Stomach smooth muscle (tissue), 2 donors: ENCODE results near the gene SEC23A.
"Not testable (repeated sequence)": the region's sequence is repeated elsewhere in the genome, so short reads cannot be mapped to it uniquely, and the experiment has no call there.

ENCODE experiments used
- H3K27ac ChIP-seq: one replicate; pipeline ENCODE4 v1.7.0; 2013; ENCODE audit warnings: mild to moderate bottlenecking, low read length, inconsistent platforms
- H3K27me3 ChIP-seq, 2 donors: one replicate each; pipeline ENCODE4 v1.7.0; 2013; ENCODE audit warnings: low read length in 2 of 2; ENCODE audit not compliant: insufficient read depth in 2 of 2, control insufficient read depth in 1 of 2
- H3K36me3 ChIP-seq, 2 donors: one replicate each; pipeline ENCODE4 v1.7.0; 2013; ENCODE audit warnings: low read length in 2 of 2; ENCODE audit not compliant: control insufficient read depth in 2 of 2, insufficient read depth in 2 of 2
- H3K4me1 ChIP-seq: one replicate; pipeline ENCODE4 v1.7.0; 2013; ENCODE audit warnings: low read length; ENCODE audit not compliant: control insufficient read depth, insufficient read depth
- H3K4me3 ChIP-seq, 2 donors: one replicate each; pipeline ENCODE4 v1.7.0; 2013; ENCODE audit warnings: low read length in 2 of 2
- H3K9ac ChIP-seq, 2 donors: one replicate each; pipeline ENCODE4 v1.7.0; 2013; ENCODE audit warnings: low read length in 2 of 2, mild to moderate bottlenecking in 1 of 2
- H3K9me3 ChIP-seq, 2 donors: one replicate each; pipeline ENCODE4 v1.7.0; 2013; ENCODE audit warnings: low read length in 2 of 2; ENCODE audit not compliant: control insufficient read depth in 2 of 2
- donor health status: healthy.
- donor health status: Pancreatic carcinoma.

SEC23A gene

GRCh38 chr14:39109893-39110715, 7.1 kb upstream of the SEC23A start:
- Histone ChIP-seq H3K4me1 (peaks cover 5% of the 10 kb centered on the region), H3K27me3 (no peaks in the 10 kb centered on the region), H3K36me3 (no peaks in the 10 kb centered on the region), H3K9me3 (no peaks in the 10 kb centered on the region), H3K4me3 (no peak overlapping the region), H3K9ac (no peak overlapping the region), H3K27ac (no peak overlapping the region)

DNA sequence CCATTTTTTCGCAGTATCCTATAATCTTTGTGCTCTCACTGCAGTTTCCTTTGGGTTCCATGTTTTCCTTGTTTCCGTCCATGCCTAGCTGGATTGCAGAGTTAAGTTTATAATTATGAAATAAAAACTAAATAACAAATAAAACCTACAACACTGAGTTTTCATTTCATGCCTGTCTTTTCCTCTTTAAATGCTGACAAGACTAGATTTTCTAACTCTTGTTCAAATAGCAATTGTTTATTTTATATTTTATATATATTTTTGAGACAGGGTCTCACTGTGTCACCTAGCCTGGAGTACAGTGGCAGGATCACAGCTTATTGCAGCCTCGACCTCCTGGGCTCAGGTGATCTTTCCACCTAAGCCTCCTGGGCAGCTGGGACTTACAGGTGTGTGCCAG, 5.8 kb upstream of the SEC23A start:
- Histone ChIP-seq H3K27me3 (no peaks in the 10 kb centered on the region), H3K4me1 (peaks cover 11% of the 10 kb centered on the region), H3K4me3 (no peak overlapping the region), H3K9ac (no peak overlapping the region), H3K36me3 (no peaks in the 10 kb centered on the region), H3K27ac (no peak overlapping the region), H3K9me3 (no peaks in the 10 kb centered on the region)

DNA sequence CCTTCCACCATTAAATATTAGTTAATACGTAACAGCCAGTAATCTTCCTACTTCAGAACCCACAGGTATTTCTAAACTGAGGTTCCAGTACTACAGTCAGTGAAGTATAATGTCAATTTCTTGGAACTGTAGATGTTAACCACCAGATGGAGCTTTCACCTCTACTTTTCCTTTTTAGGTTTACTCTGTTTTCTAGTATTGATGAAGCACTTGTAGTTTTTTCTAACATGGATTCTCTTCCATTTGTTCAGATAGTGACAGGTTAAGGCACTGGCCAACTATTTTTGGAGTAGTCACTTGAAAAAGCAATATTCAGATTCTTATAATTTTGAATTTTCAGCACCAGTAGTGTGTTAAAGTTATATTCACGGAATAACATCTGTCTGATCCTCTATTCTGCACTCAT, 4.6 kb upstream of the SEC23A start:
- no peak overlapping the region for H3K4me3 ChIP-seq
- H3K27ac ChIP-seq = no peak overlapping the region
- H3K36me3 ChIP-seq = no peaks in the 10 kb centered on the region
- no peaks in the 10 kb centered on the region for H3K9me3 ChIP-seq
- H3K9ac ChIP-seq = no peak overlapping the region
- H3K27me3 ChIP-seq = no peaks in the 10 kb centered on the region
- H3K4me1 ChIP-seq = peaks cover 11% of the 10 kb centered on the region

- H3K4me1 ChIP-seq = peaks cover 16% of the 10 kb centered on the region
- not testable (repeated sequence) for H3K27me3 ChIP-seq, H3K9me3 ChIP-seq, H3K36me3 ChIP-seq
- peak overlapping the region; percentile 93 to 95 for H3K4me3 ChIP-seq
- H3K27ac ChIP-seq = peak overlapping the region; percentile 95
- H3K9ac ChIP-seq = peak overlapping the region; percentile 79 to 98
These were observed 1.2 kb upstream of the SEC23A start for GRCh38 chr14:39104078-39104801.

DNA sequence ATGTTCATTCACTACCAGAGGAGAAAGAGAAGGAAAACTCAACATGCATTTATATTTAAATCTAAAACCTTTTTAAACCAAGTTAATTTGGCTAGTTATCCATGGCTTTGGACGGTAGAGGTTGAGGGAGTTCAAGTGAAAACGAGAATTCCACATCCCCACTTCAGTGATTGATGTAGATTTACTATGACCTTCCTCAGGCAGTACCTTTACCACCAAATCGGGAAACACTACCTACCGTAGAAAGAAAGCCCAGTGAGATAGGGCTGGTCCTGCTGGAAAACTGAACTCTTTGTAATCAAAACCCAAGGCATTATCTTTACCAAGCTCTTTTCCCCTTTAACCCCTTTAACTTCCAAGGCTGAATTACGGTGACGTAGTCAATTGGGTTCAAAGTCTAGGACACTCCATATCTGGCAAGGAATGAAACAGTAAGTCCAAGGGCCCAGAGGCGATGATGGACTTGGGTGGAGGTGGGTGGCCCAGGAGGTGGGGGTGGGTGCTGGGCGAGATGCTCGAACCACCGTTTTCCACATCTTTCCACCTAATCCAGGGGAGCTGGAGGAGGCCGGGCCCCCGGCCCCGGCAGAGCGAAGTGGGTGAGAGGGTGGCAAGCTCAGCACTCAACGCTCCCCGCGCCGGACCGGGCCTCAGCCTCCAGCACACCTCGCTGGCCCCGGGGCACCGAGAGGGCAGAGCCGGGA, 618 bp downstream of the SEC23A start:
- Histone ChIP-seq H3K36me3 (no peaks in the 10 kb centered on the region), H3K9me3 (no peaks in the 10 kb centered on the region), H3K4me1 (peaks cover 16% of the 10 kb centered on the region), H3K4me3 (peak overlapping the region; percentile 93 to 95), H3K27me3 (no peaks in the 10 kb centered on the region), H3K9ac (peak overlapping the region; percentile 79 to 98), H3K27ac (peak overlapping the region; percentile 95)

DNA sequence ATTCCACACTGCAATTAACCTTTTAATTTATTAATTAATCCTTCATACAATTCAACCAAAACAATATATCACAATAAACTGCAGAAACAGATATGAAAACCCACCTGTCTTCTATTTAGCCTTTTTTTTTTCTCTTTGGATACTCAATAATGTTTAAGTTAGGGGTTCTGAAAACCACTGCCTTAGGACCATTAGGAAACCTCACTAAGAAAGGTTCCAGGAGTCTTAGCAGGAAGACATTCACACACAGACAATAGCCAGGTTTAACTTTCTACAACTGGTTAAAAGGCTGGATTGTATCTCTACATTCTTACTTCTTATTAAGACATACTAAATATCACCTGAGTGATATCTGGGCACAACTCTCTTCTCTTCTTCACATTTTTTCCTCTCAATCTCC, 3.3 kb downstream of the SEC23A start:
- Histone ChIP-seq H3K27ac (no peak overlapping the region), H3K27me3 (no peaks in the 10 kb centered on the region), H3K4me1 (peaks cover 14% of the 10 kb centered on the region), H3K4me3 (no peak overlapping the region), H3K9me3 (no peaks in the 10 kb centered on the region), H3K9ac (no peak overlapping the region), H3K36me3 (peaks cover 2 to 9% of the 10 kb centered on the region in 2 donors)

GRCh38 chr14:39099215-39099614, 3.8 kb downstream of the SEC23A start:
- not testable (repeated sequence) for H3K9me3 ChIP-seq, H3K27ac ChIP-seq, H3K9ac ChIP-seq, H3K36me3 ChIP-seq, H3K4me1 ChIP-seq, H3K4me3 ChIP-seq, H3K27me3 ChIP-seq

- Histone ChIP-seq H3K4me3 (no peak overlapping the region), H3K36me3 (peaks cover 7 to 10% of the 10 kb centered on the region in 2 donors), H3K27ac (no peak overlapping the region), H3K4me1 (peaks cover 2% of the 10 kb centered on the region), H3K9me3 (no peaks in the 10 kb centered on the region), H3K9ac (no peak overlapping the region), H3K27me3 (no peaks in the 10 kb centered on the region)
These were observed 5.9 kb downstream of the SEC23A start for GRCh38 chr14:39097159-39097558.

GRCh38 chr14:39094515-39094914, 8.5 kb downstream of the SEC23A start:
- no peaks in the 10 kb centered on the region for H3K9me3 ChIP-seq
- no peaks in the 10 kb centered on the region for H3K4me1 ChIP-seq
- no peaks in the 10 kb centered on the region for H3K27me3 ChIP-seq
- H3K27ac ChIP-seq = no peak overlapping the region
- H3K4me3 ChIP-seq = no peak overlapping the region
- peaks cover 14 to 26% of the 10 kb centered on the region in 2 donors for H3K36me3 ChIP-seq
- no peak overlapping the region for H3K9ac ChIP-seq

DNA sequence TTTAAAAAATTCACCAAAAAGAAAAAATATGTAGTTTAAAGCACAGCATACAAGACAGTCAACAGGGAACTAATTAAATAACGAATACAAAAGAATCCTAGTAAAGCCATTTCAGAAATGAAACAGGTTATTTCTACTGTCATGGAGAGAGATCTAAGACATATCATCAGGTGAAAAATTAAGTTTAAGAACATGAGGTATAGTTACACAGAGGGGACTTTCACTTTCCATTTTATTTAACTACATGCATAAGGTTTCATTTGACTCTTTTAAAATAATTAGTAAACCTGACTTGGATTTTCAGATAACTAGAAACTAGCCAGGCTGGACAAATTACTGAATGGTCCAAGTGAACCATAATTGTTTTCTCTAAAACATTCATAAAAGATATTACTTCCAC, 11.3 kb downstream of the SEC23A start:
- H3K36me3 ChIP-seq = peaks cover 14 to 26% of the 10 kb centered on the region in 2 donors
- no peaks in the 10 kb centered on the region for H3K4me1 ChIP-seq
- H3K27me3 ChIP-seq = no peaks in the 10 kb centered on the region

More for the DNA sequence above, 11.3 kb downstream of the SEC23A start:
- no peak overlapping the region for H3K9ac ChIP-seq
- H3K27ac ChIP-seq = no peak overlapping the region
- no peaks in the 10 kb centered on the region for H3K9me3 ChIP-seq
- no peak overlapping the region for H3K4me3 ChIP-seq
